CD4-positive, alpha-beta T cell treated with Interleukin-17A for 4 hours (primary cell): Measurements from ENCODE around the gene TBRG4.
"Not testable (repeated sequence)": the region's sequence is repeated elsewhere in the genome, so short reads cannot be mapped to it uniquely, and the experiment has no call there.

Experiments
- DNase-seq: peaks from one replicate; pipeline ENCODE4 v3.0.0-alpha.2; 2020; ENCODE audit warnings: mixed read lengths

The TBRG4 gene

GRCh38 chr7:45111298-45112223 is at the start of gene TBRG4:
Gene TBRG4, minus strand, starts transcription at chr7:45111697. Its CDS starts 2,460 bp downstream, at chr7:45109237.
- DNase-seq = peak; percentile 95

GRCh38 chr7:45161138-45161537 is 49.6 kb upstream of the TBRG4 start:
- no peak for DNase-seq

- no peak for DNase-seq
These were observed 49.0 kb upstream of the TBRG4 start for GRCh38 chr7:45160417-45160881.

- no peak for DNase-seq
These were observed 47.8 kb upstream of the TBRG4 start for GRCh38 chr7:45159296-45159695.

- DNase-seq = no peak
These were observed 47.0 kb upstream of the TBRG4 start for GRCh38 chr7:45158471-45158870.

- DNase-seq = no peak
These were observed 46.3 kb upstream of the TBRG4 start, which contains the start of gene RAMP3 for GRCh38 chr7:45157653-45158401. Gene RAMP3, plus strand, starts transcription at chr7:45157791. Its CDS starts 38 bp downstream, at chr7:45157829.

GRCh38 chr7:45157286-45157652 is 45.8 kb upstream of the TBRG4 start:
- no peak for DNase-seq

- no peak for DNase-seq
These were observed 45.2 kb upstream of the TBRG4 start for GRCh38 chr7:45156516-45157272.

GRCh38 chr7:45155941-45156340 is 44.4 kb upstream of the TBRG4 start:
- no peak for DNase-seq

- DNase-seq = no peak
These were observed 43.9 kb upstream of the TBRG4 start for GRCh38 chr7:45155357-45155900.

- not testable (repeated sequence) for DNase-seq
These were observed 42.4 kb upstream of the TBRG4 start for GRCh38 chr7:45153861-45154260.

- DNase-seq = no peak
These were observed 41.7 kb upstream of the TBRG4 start for GRCh38 chr7:45153233-45153632.

- DNase-seq = no peak
These were observed 40.5 kb upstream of the TBRG4 start for GRCh38 chr7:45151967-45152366.

GRCh38 chr7:45151131-45151684 is 39.7 kb upstream of the TBRG4 start:
- DNase-seq = no peak

- DNase-seq = no peak
These were observed 38.7 kb upstream of the TBRG4 start for GRCh38 chr7:45150199-45150598.

GRCh38 chr7:45149606-45150005 is 38.1 kb upstream of the TBRG4 start:
- DNase-seq = no peak

- DNase-seq = no peak
These were observed 37.1 kb upstream of the TBRG4 start for GRCh38 chr7:45148653-45148973.

- DNase-seq = no peak
These were observed 36.6 kb upstream of the TBRG4 start for GRCh38 chr7:45147858-45148652.

- DNase-seq = no peak
These were observed 35.3 kb upstream of the TBRG4 start for GRCh38 chr7:45146531-45147379.

- no peak for DNase-seq
These were observed 34.4 kb upstream of the TBRG4 start for GRCh38 chr7:45145881-45146280.

- DNase-seq = no peak
These were observed 32.1 kb upstream of the TBRG4 start for GRCh38 chr7:45143616-45144015.
